Astrocyte of the spinal cord (primary cell): ENCODE measurements around the gene PLPP4.

ENCODE experiments used
- DNase-seq: peaks from one replicate; pipeline ENCODE4 v3.0.0; 2011; ENCODE audit warnings: low read depth, low spot score
- H3K4me3 ChIP-seq: 2 replicates; pipeline ENCODE4 v1.5.1; 2011; ENCODE audit warnings: low read depth, mild to moderate bottlenecking, low read length, moderate library complexity
- CTCF ChIP-seq: IDR thresholded peaks from 2 replicates; pipeline ENCODE4 v1.5.1; 2012; ENCODE audit warnings: low read depth, mild to moderate bottlenecking, low read length, inconsistent platforms
- in situ Hi-C: cut with HindIII; loops from 2 replicates; pipeline ENCODE4 v1.10.0; 2017; ENCODE audit warnings: low sequenced_read_pairs

PLPP4 gene

GRCh38 chr10:120478386-120478785 lies 21.4 kb downstream of the PLPP4 start:
- TF ChIP-seq CTCF = no peak

DNA sequence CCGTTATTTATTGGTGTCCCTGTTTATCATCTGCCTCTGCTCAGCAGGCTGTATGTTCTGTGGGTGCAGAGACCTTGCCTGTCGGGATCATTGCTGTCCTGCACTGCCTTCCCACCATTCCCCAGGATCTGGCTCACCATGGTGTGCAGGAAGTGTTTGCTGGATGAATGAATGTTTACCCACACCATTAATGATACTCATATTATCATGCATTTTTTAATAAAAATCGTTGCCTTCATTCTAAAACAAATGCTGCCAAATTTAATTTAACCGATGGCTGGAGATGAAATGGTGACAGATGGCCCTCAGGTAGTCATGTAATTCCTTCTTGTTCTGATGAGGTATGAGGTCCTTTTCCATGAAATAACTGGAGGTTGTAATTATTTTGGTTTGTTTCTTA lies 22.5 kb downstream of the PLPP4 start:
- in situ Hi-C loops = no loop called here

More at GRCh38 chr10:120478386-120478785, 21.4 kb downstream of the PLPP4 start:
- no peak for DNase-seq
- in situ Hi-C loops = no loop called here
- H3K4me3 ChIP-seq = no peak overlapping the region

GRCh38 chr10:120480065-120480600 lies 23.1 kb downstream of the PLPP4 start:
- TF ChIP-seq CTCF = peak; percentile 40
- DNase-seq = no peak
- no peak overlapping the region for H3K4me3 ChIP-seq
- in situ Hi-C loops = no loop called here

More for the DNA sequence above, 22.5 kb downstream of the PLPP4 start:
- no peak overlapping the region for H3K4me3 ChIP-seq
- no peak for TF ChIP-seq CTCF
- DNase-seq = no peak

- no peak for DNase-seq
- in situ Hi-C loops = no loop called here
- H3K4me3 ChIP-seq = no peak overlapping the region
- no peak for TF ChIP-seq CTCF
Observed at GRCh38 chr10:120480848-120481247, 23.8 kb downstream of the PLPP4 start.

GRCh38 chr10:120483006-120483405 lies 26.0 kb downstream of the PLPP4 start:
- no peak for TF ChIP-seq CTCF
- DNase-seq = no peak
- no peak overlapping the region for H3K4me3 ChIP-seq
- in situ Hi-C loops = no loop called here

- H3K4me3 ChIP-seq = no peak overlapping the region
- no peak for TF ChIP-seq CTCF
- in situ Hi-C loops = no loop called here
- DNase-seq = no peak
Observed at GRCh38 chr10:120483651-120484301, 26.7 kb downstream of the PLPP4 start.
